Type B pancreatic cell (in vitro differentiated cells): ENCODE results near the gene LSM14A. TPM values are rescaled to one million over a fixed set of nuclear protein-coding genes. Genes with fewer than 3 reads are reported as not detected.

Experiments used
- DNase-seq: peaks from one replicate; pipeline ENCODE4 v3.0.0; 2021; ENCODE audit warnings: mixed read lengths; ENCODE audit not compliant: unreplicated experiment; ENCODE audit errors: extremely low spot score
- H3K27ac Mint-ChIP-seq: 2 replicates; pipeline ENCODE4 v1.8.0; 2021; ENCODE audit warnings: mild to moderate bottlenecking, mixed read lengths
- H3K27me3 Mint-ChIP-seq: 2 replicates; pipeline ENCODE4 v1.8.0; 2021; ENCODE audit warnings: mixed read lengths
- H3K36me3 Mint-ChIP-seq: 2 replicates; pipeline ENCODE4 v1.8.0; 2021; ENCODE audit warnings: mixed read lengths
- H3K4me1 Mint-ChIP-seq: one replicate; pipeline ENCODE4 v1.8.0; 2021; ENCODE audit warnings: mixed read lengths; ENCODE audit not compliant: unreplicated experiment
- H3K4me3 Mint-ChIP-seq: 2 replicates; pipeline ENCODE4 v1.8.0; 2021; ENCODE audit warnings: mild to moderate bottlenecking, mixed read lengths
- H3K9me3 Mint-ChIP-seq: 2 replicates; pipeline ENCODE4 v1.8.0; 2021; ENCODE audit warnings: mixed read lengths
- total RNA-seq: library from RNA; stranded (reverse); gene quantifications from 2 replicates; pipeline ENCODE4 v1.2.1, GENCODE V29; 2021; ENCODE audit warnings: low replicate concordance
- TF ChIP-seq, protein P1 (sequence below): fragments of 200-600 bp; sonication (generic); conservative IDR thresholded peaks from 2 replicates; pipeline ENCODE4 v1.5.0; 2021; ENCODE audit warnings: antibody characterized with exemption, mild to moderate bottlenecking

The LSM14A gene
- total RNA-seq, 1 donor from 2014 or later = 112 TPM

DNA sequence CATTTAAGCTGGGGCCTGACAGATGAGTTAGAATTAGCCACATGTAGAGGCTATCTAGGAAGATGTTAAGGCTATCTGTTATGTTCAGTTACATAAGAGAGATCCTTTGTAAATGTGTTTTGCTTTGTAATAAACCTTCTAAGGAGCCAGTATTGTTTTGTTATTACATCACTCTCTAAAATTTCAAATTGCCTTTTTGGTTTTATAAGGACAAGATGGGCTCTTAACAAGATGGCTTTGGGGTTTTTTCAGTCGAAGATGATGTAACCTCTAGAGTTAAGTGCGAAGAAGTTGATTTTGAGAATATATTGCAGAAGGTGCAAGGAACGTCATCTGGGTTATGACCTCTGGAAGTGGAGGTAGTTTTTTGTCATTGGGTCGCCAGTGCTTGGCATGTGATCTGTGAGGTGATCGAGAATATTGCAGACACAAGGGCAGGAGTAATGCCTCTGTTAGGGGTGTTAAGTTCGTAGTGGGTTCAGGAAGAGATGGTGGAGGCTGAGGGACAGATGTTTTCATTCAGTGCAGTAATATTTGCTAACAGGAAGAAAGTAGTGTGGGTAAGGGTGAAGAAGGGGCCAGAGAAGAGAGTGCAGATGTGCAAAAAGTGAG is 12.7 kb downstream of the LSM14A start:
- Mint-ChIP-seq H3K27me3 (no peaks in the 10 kb centered on the region), H3K27ac (peak overlapping the region; percentile 48), H3K4me3 (peak overlapping the region; percentile 19), H3K36me3 (peaks cover 31% of the 10 kb centered on the region), H3K9me3 (no peaks in the 10 kb centered on the region), H3K4me1 (peaks cover 42% of the 10 kb centered on the region)
- no peak for DNase-seq
- TF ChIP-seq, protein P1, sequence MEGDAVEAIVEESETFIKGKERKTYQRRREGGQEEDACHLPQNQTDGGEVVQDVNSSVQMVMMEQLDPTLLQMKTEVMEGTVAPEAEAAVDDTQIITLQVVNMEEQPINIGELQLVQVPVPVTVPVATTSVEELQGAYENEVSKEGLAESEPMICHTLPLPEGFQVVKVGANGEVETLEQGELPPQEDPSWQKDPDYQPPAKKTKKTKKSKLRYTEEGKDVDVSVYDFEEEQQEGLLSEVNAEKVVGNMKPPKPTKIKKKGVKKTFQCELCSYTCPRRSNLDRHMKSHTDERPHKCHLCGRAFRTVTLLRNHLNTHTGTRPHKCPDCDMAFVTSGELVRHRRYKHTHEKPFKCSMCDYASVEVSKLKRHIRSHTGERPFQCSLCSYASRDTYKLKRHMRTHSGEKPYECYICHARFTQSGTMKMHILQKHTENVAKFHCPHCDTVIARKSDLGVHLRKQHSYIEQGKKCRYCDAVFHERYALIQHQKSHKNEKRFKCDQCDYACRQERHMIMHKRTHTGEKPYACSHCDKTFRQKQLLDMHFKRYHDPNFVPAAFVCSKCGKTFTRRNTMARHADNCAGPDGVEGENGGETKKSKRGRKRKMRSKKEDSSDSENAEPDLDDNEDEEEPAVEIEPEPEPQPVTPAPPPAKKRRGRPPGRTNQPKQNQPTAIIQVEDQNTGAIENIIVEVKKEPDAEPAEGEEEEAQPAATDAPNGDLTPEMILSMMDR = no peak

DNA sequence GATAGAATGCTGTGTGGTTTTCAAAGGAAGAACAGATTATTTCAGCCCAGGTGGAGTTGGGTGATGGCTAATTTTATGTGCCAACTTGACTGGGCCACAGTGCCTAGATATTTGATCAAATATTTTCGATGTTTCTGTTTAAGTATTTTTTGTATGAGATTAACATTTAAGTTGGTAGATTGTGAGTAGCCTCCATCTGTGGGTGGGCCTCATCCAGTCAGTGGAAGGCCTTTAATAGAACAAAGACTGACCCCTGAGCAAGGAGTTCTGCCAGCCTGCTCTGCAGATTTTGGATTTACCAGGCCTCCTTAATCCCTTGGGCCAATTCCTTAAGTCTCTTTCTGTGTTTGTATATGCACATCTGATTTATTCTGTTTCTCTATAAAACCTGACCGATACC is 13.9 kb downstream of the LSM14A start:
- no peak overlapping the region for H3K27ac Mint-ChIP-seq
- H3K4me1 Mint-ChIP-seq = peaks cover 34% of the 10 kb centered on the region
- H3K36me3 Mint-ChIP-seq = peaks cover 21% of the 10 kb centered on the region
- TF ChIP-seq, protein P1 = no peak
- no peaks in the 10 kb centered on the region for H3K9me3 Mint-ChIP-seq
- H3K27me3 Mint-ChIP-seq = no peaks in the 10 kb centered on the region
- DNase-seq = no peak
- peak overlapping the region; percentile 35 for H3K4me3 Mint-ChIP-seq

DNA sequence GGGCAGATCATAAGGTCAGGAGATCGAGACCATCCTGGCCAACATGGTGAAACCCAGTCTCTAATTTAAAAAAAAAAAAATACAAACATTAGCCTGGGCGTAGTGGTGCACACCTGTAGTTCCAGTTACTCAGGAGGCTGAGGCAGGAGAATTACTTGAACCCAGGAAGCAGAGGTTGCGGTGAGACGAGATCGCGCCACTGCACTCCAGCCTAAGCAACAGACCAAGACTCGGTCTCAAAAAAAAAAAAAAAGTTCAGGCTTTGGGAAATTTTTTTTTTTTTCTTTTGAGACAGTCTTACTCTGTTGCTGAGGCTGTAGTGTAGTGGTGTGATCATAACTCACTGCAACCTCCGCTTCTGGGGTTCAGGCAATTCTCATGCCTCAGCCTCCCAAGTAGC is 14.7 kb downstream of the LSM14A start:
- H3K4me3 Mint-ChIP-seq = no peak overlapping the region
- H3K36me3 Mint-ChIP-seq = peaks cover 14% of the 10 kb centered on the region
- no peaks in the 10 kb centered on the region for H3K27me3 Mint-ChIP-seq
- TF ChIP-seq, protein P1 = no peak
- H3K4me1 Mint-ChIP-seq = peaks cover 34% of the 10 kb centered on the region
- no peak for DNase-seq
- no peaks in the 10 kb centered on the region for H3K9me3 Mint-ChIP-seq
- no peak overlapping the region for H3K27ac Mint-ChIP-seq

DNA sequence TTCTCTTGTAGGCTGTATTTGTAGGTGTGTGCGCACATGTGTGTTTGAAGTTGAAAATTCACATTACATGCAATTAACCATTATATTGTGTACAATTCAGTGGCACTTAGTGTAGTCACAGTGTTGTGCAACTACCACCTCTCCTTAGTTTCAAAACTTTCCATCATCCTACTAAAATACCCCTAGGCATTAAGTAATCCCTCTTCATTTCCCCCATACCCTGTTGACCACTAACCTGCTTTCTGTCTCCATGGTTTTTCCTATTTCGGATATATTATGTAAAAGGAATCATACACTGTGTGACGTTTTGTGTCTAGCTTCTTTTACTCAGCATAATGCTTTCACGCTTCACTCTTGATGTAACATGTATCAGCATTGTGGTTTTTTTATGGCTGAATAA is 16.1 kb downstream of the LSM14A start:
- TF ChIP-seq, protein P1 = no peak
- H3K4me1 Mint-ChIP-seq = peaks cover 34% of the 10 kb centered on the region
- no peak for DNase-seq
- no peak overlapping the region for H3K4me3 Mint-ChIP-seq
- H3K27ac Mint-ChIP-seq = no peak overlapping the region
- no peaks in the 10 kb centered on the region for H3K9me3 Mint-ChIP-seq
- peaks cover 10% of the 10 kb centered on the region for H3K36me3 Mint-ChIP-seq
- H3K27me3 Mint-ChIP-seq = no peaks in the 10 kb centered on the region

DNA sequence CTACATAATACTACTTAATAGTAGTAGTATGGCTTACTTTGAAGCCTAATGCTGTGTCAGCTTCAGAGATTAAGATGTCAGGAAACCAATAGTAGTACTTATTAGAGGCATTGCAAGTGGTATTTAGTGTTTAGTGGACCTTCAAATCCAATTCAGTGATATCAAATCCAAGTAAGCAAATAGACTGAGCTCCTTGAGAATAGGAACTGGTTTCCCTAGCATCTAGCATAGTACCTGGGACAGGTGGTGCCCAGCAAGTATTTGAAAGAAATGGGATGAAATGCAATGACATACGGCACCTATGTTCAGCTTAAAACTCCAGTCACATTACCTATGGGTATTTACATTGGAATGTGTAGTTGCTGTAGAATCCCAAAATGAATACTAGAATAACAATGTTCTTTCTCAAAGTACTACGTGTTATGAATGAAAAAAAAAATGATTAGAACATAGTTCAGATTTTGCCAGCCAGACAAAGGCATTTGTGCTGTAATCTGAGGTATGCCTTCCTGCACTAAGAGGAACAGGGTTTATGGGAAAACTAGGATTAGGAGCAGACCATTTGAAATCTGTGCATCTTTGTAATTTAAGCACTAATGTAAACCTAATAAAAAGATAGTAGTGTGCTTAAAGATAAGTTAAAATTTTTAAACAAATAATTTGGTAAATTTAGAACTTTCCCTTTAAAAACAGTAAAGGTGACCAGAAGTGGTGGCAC is 17.1 kb downstream of the LSM14A start:
- H3K4me1 Mint-ChIP-seq = peaks cover 34% of the 10 kb centered on the region
- peaks cover 16% of the 10 kb centered on the region for H3K36me3 Mint-ChIP-seq
- H3K9me3 Mint-ChIP-seq = no peaks in the 10 kb centered on the region
- no peak overlapping the region for H3K4me3 Mint-ChIP-seq
- H3K27ac Mint-ChIP-seq = no peak overlapping the region
- TF ChIP-seq, protein P1 = no peak
- no peak for DNase-seq
- no peaks in the 10 kb centered on the region for H3K27me3 Mint-ChIP-seq
